ENCODE results near the gene HERPUD1.
A peak's percentile ranks its signal among the peaks of the same experiment; 100 is the strongest.
"Not testable (repeated sequence)": the region's sequence is repeated elsewhere in the genome, so short reads cannot be mapped to it uniquely, and the experiment has no call there.

HERPUD1 gene

DNA sequence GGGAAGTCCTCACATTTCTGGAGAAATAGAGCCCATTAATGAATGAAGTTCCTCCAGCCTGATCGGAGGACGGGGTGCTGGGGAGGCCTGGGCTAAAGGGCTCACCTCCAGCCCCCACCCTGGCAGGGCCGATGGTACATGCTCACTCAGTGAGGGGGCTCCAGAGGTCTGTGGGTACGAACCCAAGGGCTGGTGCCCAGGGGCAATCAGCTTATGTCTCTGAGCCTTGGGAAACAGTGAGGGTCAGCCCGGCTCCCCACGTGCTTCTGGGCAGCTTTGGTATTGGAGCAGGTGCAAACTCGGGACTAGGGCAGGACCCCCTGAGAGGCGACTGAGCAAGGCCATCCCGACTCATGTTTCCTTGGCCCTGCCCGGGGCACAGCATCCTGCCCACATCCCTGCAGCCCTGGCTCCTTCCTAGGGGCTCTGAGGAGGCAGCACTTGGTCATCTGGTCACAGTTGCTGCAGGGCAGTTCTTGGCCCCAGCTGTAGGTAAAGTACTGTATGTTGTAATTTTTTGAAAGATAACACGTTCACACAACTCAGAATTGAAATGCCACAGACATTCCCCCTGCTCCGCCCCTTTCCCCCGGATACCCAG lies 28.8 kb downstream of the HERPUD1 start:
- DNase-seq (ENCODE audit: low spot score), result no peak

DNA sequence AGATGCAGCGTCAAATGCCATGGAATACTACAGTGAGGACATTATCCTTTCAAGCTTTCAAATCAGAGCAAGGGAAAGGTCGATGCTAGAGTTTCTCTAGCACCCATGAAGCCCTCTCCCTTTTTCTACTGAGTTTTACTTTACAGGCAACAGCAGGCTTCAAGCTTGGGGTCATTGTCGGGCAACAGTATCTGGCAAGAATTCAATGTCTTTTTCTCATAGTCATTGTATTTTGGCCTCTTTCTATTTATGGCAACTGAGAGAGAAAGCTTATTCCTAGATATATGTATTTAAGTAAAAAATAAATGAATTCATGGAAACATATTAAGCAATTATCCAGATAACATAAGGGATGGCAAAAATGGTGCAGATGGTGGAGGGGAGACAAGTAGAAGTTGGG lies 29.4 kb downstream of the HERPUD1 start:
- DNase-seq (ENCODE audit: low spot score), result no peak

DNA sequence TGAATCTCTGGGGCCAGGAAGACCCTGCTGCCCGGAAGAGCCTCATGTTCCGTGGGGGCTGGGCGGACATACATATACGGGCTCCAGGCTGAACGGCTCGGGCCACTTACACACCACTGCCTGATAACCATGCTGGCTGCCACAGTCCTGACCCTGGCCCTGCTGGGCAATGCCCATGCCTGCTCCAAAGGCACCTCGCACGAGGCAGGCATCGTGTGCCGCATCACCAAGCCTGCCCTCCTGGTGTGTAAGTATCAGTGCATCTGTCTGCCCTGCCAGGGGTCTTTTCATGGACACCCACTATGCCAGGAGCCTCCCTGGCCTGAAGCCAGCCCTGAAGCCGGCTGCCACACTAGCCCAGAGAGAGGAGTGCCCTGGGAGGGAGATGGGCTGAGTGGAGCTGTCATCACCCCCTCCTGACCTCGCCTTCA lies 29.9 kb downstream of the HERPUD1 start, which contains the start of gene CETP:
TSS of gene CETP (plus strand) at position 100 of the 431 bp plus-strand sequence. CDS start at position 130, 30 bp downstream.
- DNase-seq (ENCODE audit: low spot score), result no peak

DNA sequence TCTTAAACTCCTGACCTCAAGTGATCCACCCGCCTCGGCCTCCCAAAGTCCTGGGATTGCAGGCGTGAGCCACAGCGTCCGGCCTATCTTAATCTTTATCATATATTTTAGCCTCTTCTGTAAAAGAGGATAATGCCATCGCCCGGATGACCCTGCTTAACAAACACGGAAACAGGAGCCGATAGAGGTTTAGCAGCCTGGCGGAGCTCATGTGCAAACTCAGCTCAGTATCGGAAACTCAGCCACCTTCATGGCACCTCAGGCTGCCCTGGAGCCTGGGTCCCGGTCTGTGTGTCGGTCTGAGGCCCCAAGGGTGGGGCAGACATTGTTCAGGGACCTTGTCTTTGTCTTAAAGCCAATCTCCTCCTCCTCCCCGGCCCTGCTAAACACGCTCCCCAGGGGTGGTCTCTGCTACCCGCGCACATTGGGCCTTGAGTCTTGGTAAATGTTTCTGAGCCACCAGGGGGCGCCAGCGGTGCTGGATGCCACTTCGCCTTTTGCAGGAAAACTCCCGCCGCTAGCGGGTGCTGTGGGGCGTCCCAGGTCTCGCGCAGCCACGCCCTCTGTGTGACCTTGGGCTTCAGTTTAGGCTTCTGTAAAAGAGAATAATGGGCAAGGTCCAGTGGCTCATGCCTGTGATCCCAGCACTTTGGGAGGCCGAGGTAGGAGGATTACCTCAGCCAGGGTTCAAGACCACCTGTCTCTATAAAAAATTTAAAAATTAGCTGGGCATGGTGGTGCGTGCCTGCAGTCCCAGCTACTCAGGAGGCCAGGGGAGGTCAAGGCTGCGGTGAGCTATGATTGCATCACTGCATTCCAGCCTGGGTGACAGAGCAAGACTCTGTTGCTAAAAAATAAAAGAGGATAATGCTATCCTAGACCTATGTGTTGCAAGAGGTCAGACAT lies 32.6 kb downstream of the HERPUD1 start:
- peak; percentile 93 for DNase-seq (ENCODE audit: low spot score)

DNA sequence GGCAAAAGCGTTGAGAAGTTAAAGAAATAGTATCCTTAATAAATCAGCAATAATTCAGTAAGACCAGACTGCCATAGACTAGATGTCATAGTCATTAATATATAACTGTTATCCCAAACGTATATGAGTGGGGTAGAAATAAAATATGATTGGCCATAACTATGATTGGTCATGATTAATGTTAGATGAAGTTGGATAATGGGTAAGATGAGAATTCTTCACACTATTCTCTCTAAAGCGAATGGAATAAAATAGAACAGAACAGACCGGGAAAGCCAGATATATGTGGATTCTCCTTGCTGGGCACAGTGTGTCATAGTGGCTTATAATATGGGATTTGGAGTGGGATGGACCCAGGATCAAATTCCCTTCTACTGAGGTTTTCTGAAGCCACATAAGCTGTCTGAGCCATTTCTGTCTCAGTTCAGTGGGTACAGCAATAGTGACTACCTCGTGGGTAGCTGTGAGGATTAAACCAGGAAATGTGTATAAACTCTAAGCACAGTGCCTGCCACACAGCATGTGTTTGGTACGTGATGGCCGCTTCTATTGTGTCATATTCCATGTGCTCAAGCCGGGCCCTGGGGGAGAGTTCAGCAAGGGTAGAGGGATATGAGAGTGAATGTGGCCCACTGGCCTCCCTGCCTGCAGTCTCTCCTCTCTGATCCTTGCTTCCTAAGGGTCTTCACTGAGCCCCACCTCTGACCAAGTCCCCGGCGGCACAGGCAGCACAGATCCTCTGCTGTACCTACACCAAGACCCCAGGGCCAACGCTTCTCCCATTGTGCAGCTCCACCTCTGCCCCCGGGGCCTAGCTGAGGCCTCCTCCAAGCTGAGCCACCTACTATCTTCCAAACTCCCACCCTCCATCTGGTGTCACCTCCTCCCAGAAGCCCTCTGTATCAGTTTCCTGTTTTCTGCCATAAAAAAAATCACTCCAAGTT lies 33.5 kb downstream of the HERPUD1 start:
- DNase-seq (ENCODE audit: low spot score), result no peak

DNA sequence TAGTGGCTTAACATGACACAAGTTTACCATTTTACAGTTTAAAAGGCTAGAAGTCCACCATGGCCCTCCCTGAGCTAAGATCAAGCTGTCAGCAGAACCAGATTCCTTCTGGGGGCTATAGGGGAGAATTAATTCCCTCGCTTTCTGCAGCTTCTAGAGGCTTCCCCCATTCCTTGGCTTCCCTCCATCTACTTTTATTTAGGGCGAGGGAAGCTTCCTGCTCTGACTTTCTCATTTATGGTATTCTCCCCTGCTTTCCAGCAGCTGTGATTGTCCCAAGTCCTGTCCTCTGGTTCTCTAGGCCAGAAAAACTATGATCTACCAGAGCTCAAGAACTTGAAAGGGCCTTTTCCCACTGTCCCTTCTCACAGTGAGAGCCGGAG lies 34.1 kb downstream of the HERPUD1 start:
- DNase-seq (ENCODE audit: low spot score), result no peak

DNA sequence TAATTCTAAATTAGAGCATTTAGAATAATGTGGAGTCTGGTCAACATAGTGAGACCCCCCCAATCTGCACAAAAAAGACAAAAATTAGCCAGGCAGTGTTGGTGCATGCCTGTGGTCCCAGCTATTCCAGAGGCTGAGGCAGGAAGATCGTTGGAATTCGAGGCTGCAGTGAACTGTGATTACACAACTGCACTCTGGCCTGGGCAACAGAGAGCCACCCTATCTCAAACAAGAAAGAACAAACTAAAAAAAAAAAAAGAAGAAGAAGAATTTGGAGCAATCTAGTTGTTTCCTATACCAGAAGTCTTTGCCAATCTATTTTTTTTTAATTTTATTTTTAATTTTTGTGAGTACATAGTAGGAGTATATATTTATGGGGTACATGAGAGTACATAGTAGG lies 35.8 kb downstream of the HERPUD1 start:
- no peak for DNase-seq (ENCODE audit: low spot score)

DNA sequence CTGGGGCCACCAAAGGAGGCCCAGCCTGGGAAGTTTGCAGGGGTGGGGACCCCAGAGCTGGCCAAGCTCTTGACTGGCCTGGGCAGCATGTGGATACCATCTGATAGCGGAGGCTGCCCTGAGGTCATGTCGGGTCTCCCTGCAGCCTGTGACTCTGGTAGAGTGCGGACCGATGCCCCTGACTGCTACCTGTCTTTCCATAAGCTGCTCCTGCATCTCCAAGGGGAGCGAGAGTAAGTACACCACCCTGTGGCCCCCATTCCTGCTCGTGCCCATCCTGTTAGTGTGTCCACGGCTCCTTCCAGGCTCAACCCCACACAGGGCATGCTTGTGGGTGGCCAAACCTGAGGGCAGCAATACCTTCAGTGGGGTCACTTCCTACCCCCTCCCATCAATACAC lies 37.8 kb downstream of the HERPUD1 start:
- DNase-seq (ENCODE audit: low spot score), result no peak

DNA sequence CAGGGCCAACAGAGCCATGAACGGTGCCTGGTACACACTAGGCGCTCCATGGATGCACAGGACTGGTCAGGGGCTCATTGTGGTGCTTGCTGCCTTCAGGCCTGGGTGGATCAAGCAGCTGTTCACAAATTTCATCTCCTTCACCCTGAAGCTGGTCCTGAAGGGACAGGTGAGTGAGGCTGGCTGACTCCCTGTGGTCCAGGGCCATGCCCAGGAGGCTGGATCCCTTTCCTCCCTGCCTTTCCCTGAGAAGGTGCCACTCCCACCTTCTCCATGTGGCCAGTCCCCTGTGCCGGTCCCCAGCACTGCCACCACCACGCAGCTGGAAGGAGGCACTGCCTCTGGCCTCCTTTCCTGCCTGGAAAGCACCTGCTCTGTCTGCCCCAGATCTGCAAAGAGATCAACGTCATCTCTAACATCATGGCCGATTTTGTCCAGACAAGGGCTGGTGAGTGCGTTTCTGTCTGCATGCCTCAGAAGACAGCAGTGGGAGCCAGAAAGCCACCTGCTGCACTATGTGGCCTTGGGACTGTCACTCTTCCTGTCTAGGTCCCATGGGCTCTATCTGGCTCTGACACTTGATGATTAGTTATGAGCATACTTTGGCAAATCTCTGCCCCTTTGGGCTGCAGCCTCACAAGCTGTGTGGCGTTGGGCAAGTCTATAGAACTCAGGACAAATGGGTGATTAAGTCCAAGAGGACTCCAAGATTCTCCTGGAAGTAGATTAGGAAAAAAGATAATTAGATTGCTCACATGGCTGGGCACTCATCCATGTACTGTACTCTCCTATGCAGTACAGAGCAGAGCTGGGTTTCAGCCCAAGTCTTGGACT lies 39.2 kb downstream of the HERPUD1 start:
- no peak for DNase-seq (ENCODE audit: low spot score)

DNA sequence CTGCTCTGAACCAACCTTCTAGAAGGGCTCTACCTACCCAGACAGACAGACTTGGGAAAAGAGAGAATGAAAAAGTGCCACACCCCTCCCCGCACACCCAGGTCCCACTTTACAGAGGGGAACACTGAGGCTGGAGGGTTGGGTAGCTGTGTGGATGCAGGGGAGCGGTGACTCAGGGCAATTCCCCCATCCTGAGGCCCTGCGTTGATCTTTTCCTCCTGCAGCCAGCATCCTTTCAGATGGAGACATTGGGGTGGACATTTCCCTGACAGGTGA lies 39.8 kb downstream of the HERPUD1 start:
- no peak for DNase-seq (ENCODE audit: low spot score)

DNA sequence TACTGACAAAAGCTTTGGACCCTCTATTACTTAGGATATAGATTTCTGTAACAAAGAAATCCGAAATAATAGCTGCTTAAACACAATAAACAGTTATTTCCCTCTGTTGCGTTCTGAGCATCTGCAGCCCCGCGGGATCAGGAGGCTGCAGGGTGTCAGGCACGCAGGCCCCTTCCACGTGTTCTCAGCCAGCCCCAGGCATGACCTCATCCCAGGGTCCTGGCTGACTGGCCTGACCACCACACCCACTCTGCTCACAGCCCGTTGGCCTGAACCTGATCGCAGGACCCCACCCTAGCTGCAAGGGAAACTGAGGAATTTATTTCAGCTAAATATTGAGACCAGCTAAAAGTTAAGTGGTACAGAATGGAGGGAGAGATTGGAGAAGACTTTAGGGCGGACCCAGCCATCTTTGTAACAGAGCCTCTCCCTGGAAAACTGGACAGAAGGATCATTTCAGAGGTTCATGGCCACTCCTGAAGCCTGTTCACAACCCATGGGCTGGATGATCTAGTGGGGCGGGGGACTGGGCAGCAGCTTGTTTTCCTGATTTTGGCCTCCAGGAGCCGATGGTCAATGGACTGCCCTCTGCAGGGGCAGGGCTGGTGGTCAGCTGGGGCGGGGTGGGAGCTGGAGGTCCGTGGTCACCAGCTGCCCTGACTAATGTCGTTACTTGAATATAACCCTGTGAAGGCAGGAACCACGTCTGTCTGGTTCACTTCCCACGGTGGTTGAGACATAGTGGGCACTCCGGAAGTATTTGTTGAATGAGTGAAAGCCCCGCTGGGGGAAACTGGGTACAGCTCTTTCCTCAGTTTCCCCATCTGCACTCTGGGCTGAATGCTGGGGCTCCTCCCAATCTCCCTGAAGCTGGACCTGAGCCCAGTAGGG lies 40.7 kb downstream of the HERPUD1 start:
- no peak for DNase-seq (ENCODE audit: low spot score)

DNA sequence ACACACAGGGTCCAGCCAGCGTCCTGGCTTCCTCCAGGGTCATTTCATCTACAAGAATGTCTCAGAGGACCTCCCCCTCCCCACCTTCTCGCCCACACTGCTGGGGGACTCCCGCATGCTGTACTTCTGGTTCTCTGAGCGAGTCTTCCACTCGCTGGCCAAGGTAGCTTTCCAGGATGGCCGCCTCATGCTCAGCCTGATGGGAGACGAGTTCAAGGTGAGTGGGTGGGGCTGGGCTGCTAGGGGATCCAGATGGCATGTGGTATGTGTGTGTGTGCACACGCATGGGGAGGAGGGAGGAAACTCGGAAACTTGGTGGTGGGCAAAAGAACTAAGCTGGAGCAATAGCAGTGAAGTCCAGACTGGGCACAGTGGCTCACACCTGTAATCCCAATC lies 41.4 kb downstream of the HERPUD1 start:
- no peak for DNase-seq (ENCODE audit: low spot score)

DNA sequence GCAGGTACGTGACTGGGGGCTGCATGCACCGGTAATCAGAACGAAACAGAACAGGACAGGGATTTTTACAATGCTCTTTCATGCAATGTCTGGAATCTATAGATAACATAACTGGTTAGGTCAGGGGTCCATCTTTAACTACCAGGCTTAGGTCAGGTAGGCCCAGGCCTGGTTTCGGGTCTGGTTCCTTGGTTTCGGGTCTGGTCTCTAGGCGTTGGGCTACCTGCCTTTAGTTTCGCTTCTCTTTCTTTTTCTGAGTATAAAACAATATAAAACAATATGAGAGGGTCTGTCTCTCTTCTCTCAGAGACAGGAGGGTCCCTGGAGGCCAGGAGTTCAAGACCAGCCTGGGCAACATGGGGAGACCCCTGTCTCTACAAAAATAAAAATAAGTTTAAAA lies 42.0 kb downstream of the HERPUD1 start:
- not testable (repeated sequence) for DNase-seq (ENCODE audit: low spot score)

DNA sequence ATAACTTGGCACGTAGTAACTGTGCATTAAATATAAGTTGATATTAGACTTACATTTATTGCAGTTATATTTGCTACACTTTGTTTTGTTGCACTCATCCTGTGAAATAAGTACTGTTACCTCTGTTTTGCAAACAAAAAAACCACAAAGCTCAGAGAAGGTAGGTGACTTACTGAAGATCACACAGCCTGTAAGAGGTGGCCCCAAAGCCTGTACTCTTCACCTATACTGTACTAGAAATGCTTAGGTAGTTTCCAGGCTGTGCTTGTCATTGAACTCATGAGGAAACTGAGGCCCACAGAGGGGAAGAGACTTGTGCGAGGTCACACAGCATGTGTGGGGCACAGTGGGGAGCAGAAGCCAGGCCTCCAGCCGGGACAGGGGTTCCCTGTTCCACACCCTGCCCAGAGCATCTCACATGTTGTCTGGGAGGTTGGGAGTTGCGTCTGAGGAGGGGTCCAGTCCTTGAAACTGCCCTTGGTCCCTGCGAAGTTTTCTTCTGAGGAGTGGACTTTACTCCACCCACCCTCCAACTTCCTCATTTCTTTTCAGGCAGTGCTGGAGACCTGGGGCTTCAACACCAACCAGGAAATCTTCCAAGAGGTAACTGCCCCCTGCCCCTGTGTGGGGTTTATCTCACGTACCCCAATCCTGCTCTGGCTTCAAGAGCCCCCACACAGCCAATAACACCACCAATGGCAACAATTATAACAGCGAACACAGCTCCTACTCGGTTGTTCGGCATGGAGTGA lies 42.8 kb downstream of the HERPUD1 start:
- DNase-seq (ENCODE audit: low spot score), result no peak

DNA sequence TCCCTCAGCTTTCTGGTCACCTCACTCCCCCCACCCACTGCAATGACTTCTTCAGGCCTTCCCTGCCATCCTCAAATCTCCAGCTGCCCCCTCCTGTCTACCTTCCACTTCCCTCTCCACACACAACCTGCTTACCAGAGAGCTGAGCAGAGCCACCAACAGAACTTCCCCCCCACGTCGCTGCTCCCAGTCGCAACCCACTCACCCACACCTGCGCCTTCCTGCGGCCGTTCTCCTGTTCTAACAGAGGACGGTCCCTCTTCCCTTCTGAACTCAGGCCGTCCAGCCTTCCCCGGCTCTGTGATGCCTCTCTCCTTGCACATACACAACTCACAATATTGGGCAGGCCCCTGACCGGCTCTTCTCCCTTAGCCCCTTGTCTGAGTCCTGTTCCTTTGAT lies 43.8 kb downstream of the HERPUD1 start:
- no peak for DNase-seq (ENCODE audit: low spot score)

DNA sequence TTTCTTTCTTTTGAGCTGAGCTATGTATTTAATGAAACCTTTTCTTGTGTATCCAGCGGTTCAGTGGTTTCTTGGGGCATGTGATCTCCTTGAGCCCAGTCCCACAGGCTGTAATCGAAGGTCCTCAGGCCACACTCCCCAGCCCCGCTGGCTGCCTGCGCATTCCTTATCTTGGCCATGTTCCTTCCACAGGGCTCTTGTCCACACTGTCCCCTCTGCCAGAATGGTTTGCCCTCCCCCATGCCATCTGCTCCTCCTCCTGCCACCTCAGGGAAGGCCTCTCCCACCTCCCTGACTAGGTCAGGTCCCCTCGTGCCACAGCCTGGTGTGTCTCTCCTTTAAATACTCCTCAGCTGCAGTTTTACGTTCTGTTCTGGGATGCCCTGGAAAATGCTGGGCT lies 45.3 kb downstream of the HERPUD1 start:
- no peak for DNase-seq (ENCODE audit: low spot score)

DNA sequence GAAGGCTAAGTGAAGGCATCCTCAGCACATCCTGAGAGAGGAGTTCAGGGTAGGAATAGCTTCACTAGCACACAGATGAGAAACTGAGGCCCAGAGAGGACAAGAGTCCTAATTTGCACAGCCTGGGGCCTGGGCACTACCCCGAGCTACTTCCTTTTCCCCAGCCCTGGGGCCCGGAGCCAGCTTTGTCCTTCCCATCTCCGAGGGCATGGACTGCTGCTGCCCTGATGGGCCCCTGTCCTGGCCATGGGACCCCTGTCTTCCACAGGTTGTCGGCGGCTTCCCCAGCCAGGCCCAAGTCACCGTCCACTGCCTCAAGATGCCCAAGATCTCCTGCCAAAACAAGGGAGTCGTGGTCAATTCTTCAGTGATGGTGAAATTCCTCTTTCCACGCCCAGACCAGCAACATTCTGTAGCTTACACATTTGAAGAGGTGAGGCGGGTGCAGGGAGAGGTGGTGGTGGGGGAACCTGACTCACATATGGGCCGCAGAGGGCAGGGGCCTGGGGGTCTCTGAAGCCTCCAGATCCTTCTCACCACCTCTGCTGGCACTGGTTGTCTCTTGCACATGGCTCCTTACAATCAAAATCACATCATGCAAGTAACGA lies 46.0 kb downstream of the HERPUD1 start:
- DNase-seq (ENCODE audit: low spot score), result no peak

DNA sequence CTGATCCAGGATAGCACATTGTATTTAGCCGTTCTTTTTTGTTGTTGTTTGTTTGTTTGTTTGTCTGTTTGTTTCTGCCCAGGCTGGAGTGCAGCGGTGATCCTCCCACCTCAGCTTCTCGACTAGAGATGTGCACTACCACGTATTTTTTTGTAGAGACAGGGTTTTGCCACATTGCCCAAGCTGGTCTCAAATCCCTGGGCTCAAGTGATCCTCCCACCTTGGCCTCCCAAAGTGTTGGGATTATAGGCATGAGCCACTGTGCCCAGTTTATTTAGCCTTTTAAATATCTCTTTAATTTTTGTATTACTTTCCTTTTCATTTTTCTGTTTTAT lies 48.2 kb downstream of the HERPUD1 start:
- no peak for DNase-seq (ENCODE audit: low spot score)
